Vagina (tissue), 2 donors: Measurements from ENCODE around the gene SERINC5. TPM values are rescaled to one million over a fixed set of nuclear protein-coding genes. Genes with fewer than 3 reads are reported as not detected.

Source experiments
- DNase-seq, 2 donors: peaks; one replicate each; pipeline ENCODE4 v3.0.0-alpha.2; 2017; ENCODE audit errors: extremely low spot score in 2 of 2
- H3K27ac ChIP-seq: fragments of 200-600 bp; sonication (generic); one replicate; pipeline ENCODE4 v1.5.1; 2019
- H3K27me3 ChIP-seq: fragments of 200-600 bp; sonication (generic); one replicate; pipeline ENCODE4 v1.5.1; 2019
- H3K36me3 ChIP-seq, 2 donors: fragments of 200-600 bp; sonication (generic); one replicate each; pipeline ENCODE4 v1.5.1; 2017 to 2019
- H3K4me1 ChIP-seq: fragments of 200-600 bp; sonication (generic); one replicate; pipeline ENCODE4 v1.5.1; 2019
- H3K4me3 ChIP-seq, 2 donors: fragments of 200-600 bp; sonication (generic); 1 replicate in 1 of 2; 2 replicates in 1 of 2; pipeline ENCODE4 v1.5.1; 2016 to 2019
- H3K9me3 ChIP-seq: fragments of 200-600 bp; sonication (generic); one replicate; pipeline ENCODE4 v1.5.1; 2019
- POLR2A ChIP-seq, 2 donors: fragments of 450-650 bp; IDR thresholded peaks; one replicate each; pipeline ENCODE4 v1.6.1; 2017; ENCODE audit warnings: antibody characterized with exemption in 2 of 2, mild to moderate bottlenecking in 2 of 2, moderate library complexity in 2 of 2
- POLR2AphosphoS5 ChIP-seq, 2 donors: sonication (generic); formaldehyde crosslinking; IDR thresholded peaks; one replicate each; pipeline ENCODE4 v1.9.0; 2017; ENCODE audit warnings: antibody characterized with exemption in 2 of 2, mild to moderate bottlenecking in 2 of 2, low read depth in 1 of 2; ENCODE audit not compliant: insufficient read depth in 1 of 2
- intact Hi-C: fragments of 100-400 bp; cut with DNase I; formaldehyde crosslinking; loops from one replicate; pipeline ENCODE4 v1.15.1; 2023
- total RNA-seq: library from RNA; depleted of rRNA; stranded (reverse); fragments of >200 nt; gene quantifications from one replicate; pipeline ENCODE4 v1.2.3, GENCODE V29; 2016
- TF ChIP-seq, protein P1 (sequence below), 3 experiments: fragments of 450-650 bp in 2 of 3; fragments of 200-600 bp in 1 of 3; sonication (generic) in 1 of 3; IDR thresholded peaks; one replicate each; pipeline ENCODE4 v1.5.1; 2017 to 2019; ENCODE audit warnings: antibody characterized with exemption in 3 of 3, mild to moderate bottlenecking in 2 of 3, moderate library complexity in 2 of 3

SERINC5 gene
- total RNA-seq, 1 donor from 2014 or later: 35.6 TPM

DNA sequence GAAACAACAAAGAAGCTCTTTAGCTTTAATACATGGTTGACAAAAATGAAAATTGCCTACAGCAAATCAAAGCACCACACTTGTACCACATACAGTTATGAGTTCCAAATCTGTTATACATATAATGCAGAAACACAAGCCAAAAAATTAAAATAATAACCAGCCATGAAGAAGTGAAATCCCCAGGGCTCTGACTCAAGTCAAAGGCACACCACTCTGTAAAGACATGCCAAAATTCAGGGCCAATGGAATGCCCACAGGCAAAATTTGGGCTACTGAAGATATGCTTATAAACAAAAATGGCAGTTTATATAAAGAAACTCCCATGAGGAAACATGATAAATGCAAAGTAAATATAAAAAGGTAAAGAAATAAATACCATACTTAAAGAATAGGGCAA, 191.7 kb downstream of the SERINC5 start:
- Histone ChIP-seq H3K27me3 (no peaks in the 10 kb centered on the region), H3K27ac (no peak overlapping the region), H3K36me3 (no peaks in the 10 kb centered on the region), H3K9me3 (no peaks in the 10 kb centered on the region), H3K4me1 (no peaks in the 10 kb centered on the region), H3K4me3 (no peak overlapping the region)
- DNase-seq: no peak
- intact Hi-C loops: no loop called here
- TF ChIP-seq POLR2AphosphoS5 (IDR thresholded peaks at IDR 0.05; ENCODE audit: insufficient read depth in 1 of 2, low read depth in 1 of 2): no peak
- TF ChIP-seq, protein P1, sequence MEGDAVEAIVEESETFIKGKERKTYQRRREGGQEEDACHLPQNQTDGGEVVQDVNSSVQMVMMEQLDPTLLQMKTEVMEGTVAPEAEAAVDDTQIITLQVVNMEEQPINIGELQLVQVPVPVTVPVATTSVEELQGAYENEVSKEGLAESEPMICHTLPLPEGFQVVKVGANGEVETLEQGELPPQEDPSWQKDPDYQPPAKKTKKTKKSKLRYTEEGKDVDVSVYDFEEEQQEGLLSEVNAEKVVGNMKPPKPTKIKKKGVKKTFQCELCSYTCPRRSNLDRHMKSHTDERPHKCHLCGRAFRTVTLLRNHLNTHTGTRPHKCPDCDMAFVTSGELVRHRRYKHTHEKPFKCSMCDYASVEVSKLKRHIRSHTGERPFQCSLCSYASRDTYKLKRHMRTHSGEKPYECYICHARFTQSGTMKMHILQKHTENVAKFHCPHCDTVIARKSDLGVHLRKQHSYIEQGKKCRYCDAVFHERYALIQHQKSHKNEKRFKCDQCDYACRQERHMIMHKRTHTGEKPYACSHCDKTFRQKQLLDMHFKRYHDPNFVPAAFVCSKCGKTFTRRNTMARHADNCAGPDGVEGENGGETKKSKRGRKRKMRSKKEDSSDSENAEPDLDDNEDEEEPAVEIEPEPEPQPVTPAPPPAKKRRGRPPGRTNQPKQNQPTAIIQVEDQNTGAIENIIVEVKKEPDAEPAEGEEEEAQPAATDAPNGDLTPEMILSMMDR (IDR thresholded peaks at IDR 0.05): no peak
- TF ChIP-seq POLR2A (IDR thresholded peaks at IDR 0.05): no peak

Other genes starting within 250 kb of the SERINC5 start
- 0.98 TPM for gene THBS4, start 220.7 kb downstream of the SERINC5 start, total RNA-seq
- not detected for gene SPZ1, start 64.0 kb upstream of the SERINC5 start, total RNA-seq
- gene ZFYVE16, start 152.0 kb upstream of the SERINC5 start, total RNA-seq: 28.2 TPM
- gene FAM151B, start 232.1 kb upstream of the SERINC5 start, total RNA-seq: 0.98 TPM